Thyroid gland (tissue), 4 donors: ENCODE measurements around the gene SEZ6L.

Source experiments
- CTCF ChIP-seq, 6 experiments: fragments of 200-600 bp in 3 of 6; fragments of 450-650 bp in 3 of 6; sonication (generic) in 3 of 6; IDR thresholded peaks; one replicate each; pipeline ENCODE4 v1.5.1; 2016 to 2019; ENCODE audit warnings: antibody characterized with exemption in 6 of 6, mild to moderate bottlenecking in 2 of 6, inconsistent platforms in 1 of 6, moderate library complexity in 1 of 6
- POLR2A ChIP-seq, 2 donors: fragments of 450-650 bp; IDR thresholded peaks; one replicate each; pipeline ENCODE4 v1.6.1; 2017; ENCODE audit warnings: antibody characterized with exemption in 2 of 2, mild to moderate bottlenecking in 2 of 2, moderate library complexity in 1 of 2

- no peak for TF ChIP-seq CTCF (IDR thresholded peaks at IDR 0.05)
- TF ChIP-seq POLR2A (IDR thresholded peaks at IDR 0.05) = no peak
Measured at GRCh38 chr22:26336773-26337172, 167.5 kb downstream of the SEZ6L start.
